ENCODE data around the gene RMND1.
"Not testable (repeated sequence)": the region's sequence is repeated elsewhere in the genome, so short reads cannot be mapped to it uniquely, and the experiment has no call there.

RMND1 gene

DNA sequence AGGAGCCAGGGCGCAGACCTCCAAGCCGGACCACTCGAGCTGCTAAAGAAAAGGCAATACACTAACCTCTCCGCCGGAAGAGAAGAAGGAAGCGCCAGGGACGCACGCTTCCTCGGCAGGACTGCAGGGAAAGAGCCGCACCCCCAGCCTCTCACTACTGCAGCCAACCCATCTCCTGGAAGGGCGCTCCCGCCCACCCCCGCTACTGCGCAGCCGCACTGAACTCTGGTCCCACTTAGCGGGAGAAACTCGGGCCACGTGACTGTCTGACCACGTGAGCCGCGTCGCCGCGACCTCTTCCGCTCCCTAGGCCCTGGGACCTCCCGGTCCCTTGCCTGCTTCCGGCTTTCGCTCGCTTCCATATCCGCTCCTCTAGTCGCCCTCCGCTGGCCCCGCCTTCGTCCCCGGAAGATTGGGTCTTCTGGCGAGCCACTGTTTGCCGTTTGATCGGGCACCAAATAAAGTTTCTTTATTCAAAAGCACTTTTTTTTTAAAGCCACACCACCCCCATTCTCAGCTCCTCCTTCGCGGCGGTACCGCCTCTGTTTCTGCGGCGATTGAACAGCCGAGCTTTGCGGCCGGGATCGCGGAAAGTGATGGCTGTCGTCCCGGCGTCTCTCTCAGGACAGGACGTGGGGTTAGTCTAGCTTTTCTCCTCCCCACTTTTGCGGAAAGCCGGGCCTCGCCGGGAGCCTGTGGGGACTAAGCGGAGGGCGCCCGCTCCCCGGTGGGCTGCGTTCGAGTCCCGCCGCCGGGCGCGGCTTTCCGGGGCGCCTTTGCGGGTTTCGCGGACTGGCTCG, at the start of gene RMND1:
Gene RMND1, minus strand, starts transcription at position 177 of the 800 bp plus-strand sequence. CDS start 6,315 bp downstream, outside the sequence.
- DNase-seq: peak; percentile 100

DNA sequence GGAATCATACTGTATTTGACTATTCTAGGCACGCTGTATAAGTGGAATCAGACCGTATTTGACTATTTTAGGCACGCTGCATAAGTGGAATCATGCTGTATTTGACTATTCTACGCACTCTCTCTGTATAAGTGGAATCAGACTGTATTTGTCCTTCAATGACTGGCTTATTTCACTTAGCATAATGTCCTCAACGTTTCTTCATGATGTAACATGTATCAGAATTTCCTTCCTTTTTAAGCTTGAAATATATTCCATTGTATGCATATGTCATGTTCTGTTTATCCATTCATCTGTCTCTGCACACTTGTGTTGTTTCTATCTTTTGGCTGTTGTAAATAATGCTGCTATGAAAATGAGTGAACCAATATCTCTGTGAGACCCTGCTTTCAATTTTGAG, 47.6 kb upstream of the RMND1 start:
- no peak for DNase-seq

- no peak for DNase-seq
Observed at GRCh38 chr6:151498327-151498726, 46.4 kb upstream of the RMND1 start.

- no peak for DNase-seq
Observed at GRCh38 chr6:151497905-151498304, 46.0 kb upstream of the RMND1 start.

DNA sequence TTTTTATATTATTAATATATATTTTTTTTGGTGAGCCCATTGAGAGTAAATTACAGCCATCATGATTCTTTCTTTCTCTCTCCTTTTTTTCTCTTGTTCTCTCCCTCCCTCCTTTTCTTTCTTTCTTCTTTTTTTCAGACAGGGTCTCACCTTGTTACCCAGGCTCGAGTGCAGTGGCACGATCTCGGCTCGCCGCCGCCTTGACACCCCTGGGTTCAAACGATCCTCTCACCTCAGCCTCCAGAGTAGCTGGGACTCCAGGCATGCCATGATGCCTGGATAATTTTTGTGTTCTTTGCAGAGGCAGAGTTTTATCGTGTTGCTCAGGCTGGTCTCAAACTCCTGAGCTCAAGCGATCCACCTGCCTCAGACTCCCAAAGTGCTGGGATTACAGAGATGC, 43.5 kb upstream of the RMND1 start:
- DNase-seq: no peak

DNA sequence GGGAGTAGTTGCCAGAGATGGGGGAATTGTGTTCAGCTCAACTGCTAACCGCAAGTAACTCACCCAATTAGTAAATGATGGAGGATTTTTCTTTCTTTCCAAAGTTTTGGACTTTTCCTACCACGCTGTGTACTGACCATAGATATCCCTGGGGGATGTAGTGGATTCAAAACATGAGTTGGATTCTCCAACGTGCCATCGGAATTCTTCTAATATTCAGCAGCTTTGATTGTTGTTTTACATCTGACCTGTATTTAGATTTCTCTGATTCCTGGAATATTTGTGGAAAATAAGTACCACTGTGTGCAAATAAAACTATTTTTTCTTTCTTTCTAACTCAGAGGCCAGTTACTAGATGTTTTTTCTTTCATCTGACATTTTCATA, 43.0 kb upstream of the RMND1 start:
- no peak for DNase-seq

DNA sequence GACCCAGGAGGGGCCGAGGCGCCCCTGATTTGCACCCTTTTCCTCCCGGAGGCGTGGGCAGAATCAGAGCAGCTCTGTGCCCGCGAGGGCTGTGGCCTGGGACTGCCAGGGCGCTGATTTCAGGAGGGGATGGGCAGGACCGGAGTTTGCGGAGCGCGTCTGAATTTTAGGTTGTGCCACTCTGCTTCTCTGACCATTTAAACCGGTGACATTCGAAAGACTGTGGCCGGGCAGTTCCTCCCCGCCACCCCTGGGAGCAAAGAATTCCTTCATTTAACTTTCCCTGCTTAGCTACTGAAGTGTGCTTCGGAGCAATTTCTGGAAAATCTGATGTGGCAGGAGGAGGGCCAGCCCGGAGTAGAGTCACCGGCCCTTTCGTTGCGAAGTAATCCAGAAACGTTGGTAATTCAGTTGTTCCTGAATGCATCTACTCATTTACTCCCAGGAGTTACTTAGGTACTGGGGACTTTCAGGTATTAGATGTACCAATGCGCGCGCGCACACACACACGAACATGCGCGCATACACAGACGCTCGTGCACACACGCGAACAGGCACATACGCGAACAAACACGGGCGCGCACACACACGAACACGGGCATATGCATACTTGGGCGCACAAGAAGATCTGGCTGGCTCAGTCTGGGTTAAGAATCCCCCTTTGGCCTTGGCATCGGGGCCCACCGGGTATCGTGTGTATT, 42.5 kb upstream of the RMND1 start:
- DNase-seq: peak; percentile 54

DNA sequence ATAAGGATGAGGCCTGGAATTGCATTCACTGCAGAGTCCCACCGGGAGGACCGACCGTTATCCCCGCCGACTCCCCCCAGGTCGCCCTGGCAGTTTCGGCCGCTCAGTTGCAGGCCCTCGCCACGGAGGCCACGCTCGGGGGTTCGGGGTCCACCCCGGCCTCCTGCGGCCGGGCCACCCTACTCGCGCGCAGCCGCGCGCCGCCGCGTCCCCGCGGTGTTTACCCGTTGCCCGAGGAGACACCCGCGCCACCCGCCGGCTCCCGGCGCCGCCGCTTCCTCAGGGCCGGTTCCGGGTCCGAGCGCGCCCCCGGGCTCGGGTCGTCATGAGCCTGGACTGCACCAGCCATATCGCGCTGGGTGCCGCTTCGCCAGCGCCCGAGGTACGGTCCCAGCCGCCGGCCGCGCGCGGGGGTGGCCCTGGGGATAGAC, 41.9 kb upstream of the RMND1 start, which contains the start of gene CCDC170:
Gene CCDC170, plus strand, starts transcription at position 214 of the 431 bp plus-strand sequence. Its CDS starts 112 bp downstream, at position 326.
- peak; percentile 55 for DNase-seq

GRCh38 chr6:151493161-151493803, 41.4 kb upstream of the RMND1 start:
- DNase-seq: no peak

DNA sequence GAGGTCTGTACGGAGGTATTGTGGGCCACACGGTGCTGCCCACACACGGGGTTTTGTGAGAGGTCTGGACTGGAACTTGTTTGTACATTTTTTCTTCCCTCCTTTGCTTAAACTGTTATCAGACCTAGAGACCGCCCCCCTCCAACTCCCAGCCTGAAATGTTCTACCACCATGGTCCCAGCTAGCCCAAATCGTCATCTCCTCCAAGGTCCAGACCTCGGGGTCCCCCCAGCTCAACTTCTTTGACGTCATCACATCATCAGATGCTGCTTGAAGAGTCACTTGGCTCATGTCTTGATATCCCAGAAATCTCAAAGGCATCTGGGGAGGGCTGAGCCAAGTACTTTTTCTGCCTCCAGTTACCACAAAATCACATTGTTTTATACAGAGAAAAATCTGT, 39.1 kb upstream of the RMND1 start:
- no peak for DNase-seq

- DNase-seq: no peak
Observed at GRCh38 chr6:151488226-151488625, 36.3 kb upstream of the RMND1 start.

DNA sequence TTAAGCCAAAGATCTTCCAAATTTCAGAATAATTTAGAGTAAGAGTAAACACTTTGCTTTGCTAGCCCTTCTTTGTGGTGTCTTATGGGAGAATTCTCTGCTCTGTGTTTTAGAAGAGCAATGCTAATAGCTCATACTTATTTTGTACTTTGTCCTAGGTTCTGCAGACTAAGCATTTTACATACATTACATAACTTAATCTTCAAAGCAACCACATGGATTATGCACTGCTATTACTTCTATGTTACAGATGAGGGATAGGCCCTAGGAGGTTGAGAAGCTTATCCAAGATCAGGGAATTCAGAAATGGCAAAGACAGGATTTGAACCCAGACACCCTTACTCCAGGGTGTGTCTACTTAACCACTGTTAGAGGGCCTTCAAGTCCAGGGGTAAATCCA, 32.1 kb upstream of the RMND1 start:
- no peak for DNase-seq

- no peak for DNase-seq
Observed at GRCh38 chr6:151482290-151482689, 30.4 kb upstream of the RMND1 start.

- DNase-seq: no peak
Observed at GRCh38 chr6:151481786-151482185, 29.9 kb upstream of the RMND1 start.

DNA sequence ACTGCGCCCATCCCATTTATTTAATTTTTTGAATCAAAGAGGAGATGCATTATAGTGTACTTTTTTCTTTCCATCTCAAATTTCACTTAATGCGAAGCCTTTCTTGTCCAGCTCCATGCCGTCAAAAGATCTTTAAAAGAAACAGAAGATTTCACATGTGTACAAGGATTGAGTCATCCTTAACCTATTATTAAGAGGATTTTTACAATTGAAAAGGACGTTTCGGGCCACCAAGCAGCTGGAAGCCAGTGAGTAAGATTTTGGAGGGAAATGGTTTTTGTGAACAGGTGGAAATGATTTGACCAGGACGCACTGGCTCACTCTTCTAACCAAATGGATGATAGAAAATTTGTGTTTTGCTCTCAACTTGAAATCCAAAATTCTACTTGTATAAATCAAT, 26.7 kb upstream of the RMND1 start:
- DNase-seq: no peak

DNA sequence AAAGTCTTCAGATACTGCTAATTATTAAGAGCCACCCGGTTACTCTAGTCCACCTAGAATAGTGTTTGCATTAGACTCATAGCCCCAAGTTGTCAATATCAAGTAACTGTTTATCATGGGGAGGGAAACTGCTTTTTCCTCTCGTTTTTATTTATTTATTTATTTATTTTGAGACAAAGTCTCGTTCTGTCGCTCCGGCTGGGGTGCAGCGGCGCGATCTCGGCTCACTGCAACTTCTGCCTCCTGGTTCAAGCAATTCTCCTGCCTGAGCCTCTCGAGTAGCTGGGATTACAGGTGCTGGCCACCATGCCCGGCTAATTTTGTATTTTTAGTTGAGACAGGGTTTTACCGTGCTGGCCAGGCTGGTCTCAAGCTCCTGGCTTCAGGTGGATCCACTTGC, 25.8 kb upstream of the RMND1 start:
- no peak for DNase-seq

DNA sequence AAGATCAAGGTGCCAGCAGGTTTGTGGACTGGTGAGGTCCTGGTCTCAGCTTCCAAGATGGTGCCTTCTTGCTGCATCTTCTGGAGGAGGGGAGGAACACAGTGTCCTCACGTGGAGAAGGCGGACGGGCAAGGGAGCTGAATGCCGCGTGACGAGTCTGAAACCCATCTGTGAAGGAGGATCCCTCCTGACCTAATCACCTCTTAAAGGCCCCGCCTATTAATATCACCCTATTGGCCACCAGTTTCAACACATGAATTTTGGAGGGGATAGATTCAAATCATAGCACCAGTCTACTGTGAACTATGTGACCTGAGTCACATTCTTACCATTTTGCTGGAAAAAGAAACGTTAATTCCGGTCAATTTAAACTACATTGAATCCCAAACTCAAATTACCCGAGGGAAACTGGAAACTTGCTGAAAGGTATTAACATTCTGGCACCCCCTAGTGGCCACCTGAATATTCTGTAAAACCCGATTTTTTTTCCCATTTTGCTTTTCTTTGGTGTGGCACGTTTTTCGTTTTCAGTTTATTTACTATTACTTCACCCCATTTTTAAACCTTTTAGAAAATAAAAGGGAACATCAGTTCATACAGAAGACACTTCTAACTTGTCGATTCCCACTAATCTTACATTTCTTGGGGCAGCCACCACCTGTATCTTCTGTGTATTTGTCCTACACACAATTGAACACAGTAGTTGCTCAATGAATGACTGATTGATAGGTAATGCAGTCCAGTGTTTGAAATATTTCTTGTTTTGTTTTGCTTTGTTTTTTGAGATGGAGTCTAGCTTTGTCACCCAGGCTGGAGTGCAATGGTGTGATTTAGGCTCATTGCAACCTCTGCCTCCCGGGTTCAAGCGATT, 24.0 kb upstream of the RMND1 start:
- DNase-seq: peak; percentile 70

DNA sequence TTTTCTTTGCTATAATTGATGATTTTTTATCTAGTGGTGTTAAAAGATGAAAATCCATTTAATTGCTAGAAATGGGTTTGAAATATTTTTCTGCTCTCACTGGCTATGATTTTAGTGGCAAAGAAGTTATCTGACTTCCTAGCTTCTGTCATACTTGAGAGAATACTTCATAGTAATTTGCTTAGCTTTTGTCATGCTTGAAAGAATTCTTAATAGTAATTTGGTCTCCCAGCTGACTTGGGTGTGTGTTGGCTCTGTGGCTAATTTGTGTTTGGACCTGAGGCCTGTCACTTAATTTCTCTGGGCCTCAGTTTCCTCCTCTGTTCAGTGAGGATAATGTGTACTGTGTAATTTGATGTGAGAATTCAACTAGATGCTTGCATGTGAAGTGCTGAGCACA, 12.8 kb upstream of the RMND1 start:
- DNase-seq: no peak

- DNase-seq: no peak
Observed at GRCh38 chr6:151461673-151462072, 9.7 kb upstream of the RMND1 start.

DNA sequence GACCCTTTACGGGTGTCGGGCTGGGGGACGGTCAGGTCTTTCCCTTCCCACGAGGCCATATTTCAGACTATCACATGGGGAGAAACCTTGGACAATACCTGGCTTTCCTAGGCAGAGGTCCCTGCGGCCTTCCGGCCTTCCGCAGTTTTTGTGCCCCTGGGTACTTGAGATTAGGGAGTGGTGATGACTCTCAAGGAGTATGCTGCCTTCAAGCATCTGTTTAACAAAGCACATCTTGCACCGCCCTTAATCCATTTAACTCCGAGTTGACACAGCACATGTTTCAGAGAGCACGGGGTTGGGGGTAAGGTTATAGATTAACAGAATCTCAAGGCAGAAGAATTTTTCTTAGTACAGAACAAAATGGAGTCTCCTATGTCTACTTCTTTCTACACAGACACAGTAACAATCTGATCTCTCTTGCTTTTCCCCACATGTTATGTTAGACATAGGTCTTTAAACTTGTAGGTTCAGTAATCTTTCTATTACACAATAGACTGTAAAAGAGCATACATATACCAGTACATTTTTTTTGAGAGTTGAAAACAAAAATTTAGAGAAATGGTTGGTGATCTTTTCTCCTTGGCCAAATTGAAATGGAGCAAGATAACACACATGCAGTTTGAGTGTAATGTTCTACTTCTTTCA, 3.9 kb upstream of the RMND1 start:
- not testable (repeated sequence) for DNase-seq

GRCh38 chr6:151452750-151453427, 963 bp upstream of the RMND1 start:
- DNase-seq: peak; percentile 47

All from NCI-H146 (cell line).